Glutamatergic neuron (in vitro differentiated cells): ENCODE data around the gene KLHL14. TPM values are rescaled to one million over a fixed set of nuclear protein-coding genes. Genes with fewer than 3 reads are reported as not detected.

Source experiments
- DNase-seq: peaks from one replicate; pipeline ENCODE4 v3.0.0; 2022
- H3K27ac Mint-ChIP-seq: one replicate; pipeline ENCODE4 v1.8.0; 2020; ENCODE audit warnings: mild to moderate bottlenecking, mixed read lengths, inconsistent platforms; ENCODE audit not compliant: unreplicated experiment
- H3K27me3 Mint-ChIP-seq: one replicate; pipeline ENCODE4 v1.8.0; 2020; ENCODE audit warnings: mild to moderate bottlenecking, moderate library complexity, mixed read lengths, inconsistent platforms; ENCODE audit not compliant: unreplicated experiment
- H3K36me3 Mint-ChIP-seq: one replicate; pipeline ENCODE4 v1.8.0; 2020; ENCODE audit warnings: mild to moderate bottlenecking, mixed read lengths, inconsistent platforms; ENCODE audit not compliant: unreplicated experiment
- H3K4me1 Mint-ChIP-seq: one replicate; pipeline ENCODE4 v1.8.0; 2020; ENCODE audit warnings: mild to moderate bottlenecking, low read depth, mixed read lengths, inconsistent platforms; ENCODE audit not compliant: unreplicated experiment
- H3K4me3 Mint-ChIP-seq: one replicate; pipeline ENCODE4 v1.8.0; 2020; ENCODE audit warnings: mild to moderate bottlenecking, mixed read lengths, inconsistent platforms; ENCODE audit not compliant: unreplicated experiment
- H3K9me3 Mint-ChIP-seq: one replicate; pipeline ENCODE4 v1.8.0; 2020; ENCODE audit warnings: mild to moderate bottlenecking, moderate library complexity, mixed read lengths, inconsistent platforms; ENCODE audit not compliant: unreplicated experiment
- CTCF ChIP-seq: fragments of 200-600 bp; sonication (generic); IDR thresholded peaks from one replicate; pipeline ENCODE4 v1.5.0; 2021; ENCODE audit not compliant: partially characterized antibody, unreplicated experiment
- total RNA-seq: library from RNA; stranded (reverse); fragmentation: NEBNext Ultra II Directional; extraction: Animal tissue kit (Norgen Biotek cat#: 25700); gene quantifications from one replicate; pipeline ENCODE4 v1.2.1, GENCODE V29; 2021; ENCODE audit not compliant: unreplicated experiment

The KLHL14 gene
- total RNA-seq, 1 donor from 2014 or later, result not detected

- H3K36me3 Mint-ChIP-seq, result no peaks in the 10 kb centered on the region
- H3K9me3 Mint-ChIP-seq, result no peaks in the 10 kb centered on the region
- no peak overlapping the region for H3K4me3 Mint-ChIP-seq
- no peak for DNase-seq
- peaks cover 7% of the 10 kb centered on the region for H3K4me1 Mint-ChIP-seq
- H3K27ac Mint-ChIP-seq, result no peak overlapping the region
- TF ChIP-seq CTCF, result no peak
- H3K27me3 Mint-ChIP-seq, result peaks cover 8% of the 10 kb centered on the region
Measured at GRCh38 chr18:32777049-32777448, 4.2 kb upstream of the KLHL14 start.

- H3K36me3 Mint-ChIP-seq, result no peaks in the 10 kb centered on the region
- H3K27me3 Mint-ChIP-seq, result peaks cover 8% of the 10 kb centered on the region
Measured at GRCh38 chr18:32776561-32776960, 3.7 kb upstream of the KLHL14 start.

GRCh38 chr18:32775628-32776027, 2.8 kb upstream of the KLHL14 start:
- TF ChIP-seq CTCF, result no peak
- no peak for DNase-seq
- Mint-ChIP-seq H3K4me3 (no peak overlapping the region), H3K4me1 (peaks cover 7% of the 10 kb centered on the region), H3K9me3 (no peaks in the 10 kb centered on the region), H3K27ac (no peak overlapping the region), H3K36me3 (no peaks in the 10 kb centered on the region), H3K27me3 (peaks cover 8% of the 10 kb centered on the region)

More at GRCh38 chr18:32776561-32776960, 3.7 kb upstream of the KLHL14 start:
- no peak for DNase-seq
- Mint-ChIP-seq H3K4me3 (no peak overlapping the region), H3K9me3 (no peaks in the 10 kb centered on the region), H3K27ac (no peak overlapping the region), H3K4me1 (peaks cover 7% of the 10 kb centered on the region)
- no peak for TF ChIP-seq CTCF

- no peak overlapping the region for H3K4me3 Mint-ChIP-seq
- H3K4me1 Mint-ChIP-seq, result peaks cover 7% of the 10 kb centered on the region
- H3K27me3 Mint-ChIP-seq, result peaks cover 16% of the 10 kb centered on the region
- TF ChIP-seq CTCF, result no peak
- no peak overlapping the region for H3K27ac Mint-ChIP-seq
- H3K36me3 Mint-ChIP-seq, result no peaks in the 10 kb centered on the region
- H3K9me3 Mint-ChIP-seq, result peaks cover 2% of the 10 kb centered on the region
- no peak for DNase-seq
Measured at GRCh38 chr18:32773382-32773712, 524 bp upstream of the KLHL14 start.

- H3K27ac Mint-ChIP-seq, result no peak overlapping the region
Measured at GRCh38 chr18:32771871-32772580, 797 bp downstream of the KLHL14 start.

More at GRCh38 chr18:32771871-32772580, 797 bp downstream of the KLHL14 start:
- no peak for TF ChIP-seq CTCF
- Mint-ChIP-seq H3K27me3 (peaks cover 16% of the 10 kb centered on the region), H3K4me1 (peaks cover 7% of the 10 kb centered on the region), H3K36me3 (no peaks in the 10 kb centered on the region), H3K9me3 (peaks cover 2% of the 10 kb centered on the region), H3K4me3 (peak overlapping the region; percentile 53)
- peak; percentile 55 for DNase-seq
